Thymus (tissue), 11 donors: ENCODE measurements around the gene SSH2. TPM values are rescaled to one million over a fixed set of nuclear protein-coding genes. Genes with fewer than 3 reads are reported as not detected.
A peak's percentile ranks its signal among the peaks of the same experiment; 100 is the strongest.
"Not testable (repeated sequence)": the region's sequence is repeated elsewhere in the genome, so short reads cannot be mapped to it uniquely, and the experiment has no call there.

Experiments used
- DNase-seq, 9 donors: peaks; one replicate each; pipeline ENCODE4 v3.0.0-alpha.2; 2013; ENCODE audit warnings: low spot score in 9 of 9, low read depth in 6 of 9, missing footprints in 1 of 9
- H3K27ac ChIP-seq, 2 donors: one replicate each; pipeline ENCODE4 v1.5.1; 2013; ENCODE audit warnings: control low read depth in 1 of 2, low read depth in 1 of 2, low read length in 1 of 2, mild to moderate bottlenecking in 1 of 2, moderate library complexity in 1 of 2
- H3K27me3 ChIP-seq, 2 donors: one replicate each; pipeline ENCODE4 v1.5.1; 2013; ENCODE audit warnings: low read length in 1 of 2; ENCODE audit not compliant: control insufficient read depth in 2 of 2, insufficient read depth in 1 of 2
- H3K36me3 ChIP-seq, 2 donors: one replicate each; pipeline ENCODE4 v1.5.1; 2013; ENCODE audit warnings: low read length in 1 of 2, mild to moderate bottlenecking in 1 of 2, moderate library complexity in 1 of 2; ENCODE audit not compliant: control insufficient read depth in 2 of 2, insufficient read depth in 2 of 2
- H3K4me1 ChIP-seq, 2 donors: one replicate each; pipeline ENCODE4 v1.5.1; 2013; ENCODE audit warnings: low read length in 2 of 2; ENCODE audit not compliant: control insufficient read depth in 2 of 2, insufficient read depth in 2 of 2
- H3K4me3 ChIP-seq, 2 donors: one replicate each; pipeline ENCODE4 v1.5.1; 2013; ENCODE audit warnings: low read length in 2 of 2, control low read depth in 1 of 2, mild to moderate bottlenecking in 1 of 2
- H3K9me3 ChIP-seq, 2 donors: one replicate each; pipeline ENCODE4 v1.5.1; 2013; ENCODE audit warnings: low read length in 1 of 2, mild to moderate bottlenecking in 1 of 2; ENCODE audit not compliant: control insufficient read depth in 2 of 2, insufficient read depth in 1 of 2
- WGBS: extraction: QIAGEN DNeasy Blood & Tissue Kit; methylation state at CpG from one replicate; pipeline ENCODE4 v1.1.7; 2013; 5-methylcytosine and 5-hydroxymethylcytosine counted together
- polyA plus RNA-seq: library from polyadenylated mRNA; stranded (reverse); fragments of 200-250 nt; gene quantifications from one replicate; pipeline ENCODE4 v1.2.3, GENCODE V29; 2013
- total RNA-seq: library from RNA; stranded (reverse); fragments of 120-200 nt; gene quantifications from one replicate; pipeline ENCODE4 v1.2.4, GENCODE V29; 2013
- donor health status: healthy.

SSH2 gene
- total and polyA plus RNA-seq, 2 donors, result 25.4 to 28.5 TPM

DNA sequence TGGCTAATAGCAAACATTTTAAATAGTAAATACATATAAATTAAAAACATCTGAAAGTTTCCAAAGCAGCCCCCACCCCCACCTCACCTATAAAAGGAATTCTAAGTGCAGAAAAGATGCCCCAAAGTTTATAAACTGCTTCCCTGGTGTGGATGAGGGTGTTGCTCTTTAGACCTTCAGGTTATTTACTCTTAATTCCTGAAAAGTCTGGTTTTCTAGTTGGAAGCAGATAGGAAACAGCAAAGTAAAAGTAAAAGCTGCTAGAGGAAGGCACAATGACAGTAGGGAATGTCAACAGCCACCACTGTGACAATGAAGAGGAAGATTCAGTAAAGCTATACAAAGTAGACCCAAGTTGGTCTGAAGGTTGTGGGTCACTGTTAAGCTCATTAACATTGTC is 37.8 kb downstream of the SSH2 start:
- no peaks in the 10 kb centered on the region for H3K4me1 ChIP-seq
- H3K27me3 ChIP-seq, result no peaks in the 10 kb centered on the region
- peaks cover 0 to 7% of the 10 kb centered on the region in 2 donors for H3K36me3 ChIP-seq
- no peak for DNase-seq
- no peaks in the 10 kb centered on the region for H3K9me3 ChIP-seq
- H3K27ac ChIP-seq, result no peak overlapping the region
- no peak overlapping the region for H3K4me3 ChIP-seq

- Histone ChIP-seq H3K4me3 (no peak overlapping the region), H3K27ac (no peak overlapping the region), H3K27me3 (no peaks in the 10 kb centered on the region), H3K9me3 (no peaks in the 10 kb centered on the region), H3K4me1 (no peaks in the 10 kb centered on the region), H3K36me3 (peaks cover 0 to 7% of the 10 kb centered on the region in 2 donors)
- DNase-seq, result peak in 1 of 9 donors; percentile 30
- WGBS, result 80% methylated on average over 1 of the region's 1 CpG
Observed at GRCh38 chr17:29891131-29891530, 38.9 kb downstream of the SSH2 start.

- no peak for DNase-seq
- WGBS, result 95% methylated on average over 3 of the region's 3 CpGs
- Histone ChIP-seq H3K36me3 (peaks cover 0 to 7% of the 10 kb centered on the region in 2 donors), H3K27me3 (no peaks in the 10 kb centered on the region), H3K4me1 (no peaks in the 10 kb centered on the region), H3K9me3 (no peaks in the 10 kb centered on the region), H3K4me3 (no peak overlapping the region), H3K27ac (no peak overlapping the region)
Observed at GRCh38 chr17:29885031-29885640, 44.9 kb downstream of the SSH2 start.

DNA sequence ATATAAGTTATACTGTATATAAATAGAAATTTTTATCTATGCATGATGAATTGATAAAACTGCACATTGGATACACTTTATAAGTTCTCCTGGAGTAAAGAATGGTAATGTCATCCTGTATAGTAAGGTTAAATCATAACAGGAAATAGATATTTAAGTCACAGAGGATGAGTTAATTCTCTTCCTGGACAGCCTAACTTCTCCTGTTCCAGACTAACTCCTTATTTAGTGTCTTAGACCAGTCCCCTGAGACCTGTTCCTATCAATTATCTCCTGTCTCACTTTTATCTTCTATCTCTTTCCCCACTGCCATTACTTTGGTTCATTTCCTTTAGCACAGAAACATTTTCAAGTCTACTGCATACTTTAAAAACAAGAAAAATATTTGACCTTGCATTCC is 46.5 kb downstream of the SSH2 start:
- Histone ChIP-seq H3K4me1 (no peaks in the 10 kb centered on the region), H3K9me3 (no peaks in the 10 kb centered on the region), H3K4me3 (no peak overlapping the region), H3K27ac (no peak overlapping the region), H3K36me3 (peaks cover 0 to 3% of the 10 kb centered on the region in 2 donors), H3K27me3 (no peaks in the 10 kb centered on the region)
- no peak for DNase-seq

DNA sequence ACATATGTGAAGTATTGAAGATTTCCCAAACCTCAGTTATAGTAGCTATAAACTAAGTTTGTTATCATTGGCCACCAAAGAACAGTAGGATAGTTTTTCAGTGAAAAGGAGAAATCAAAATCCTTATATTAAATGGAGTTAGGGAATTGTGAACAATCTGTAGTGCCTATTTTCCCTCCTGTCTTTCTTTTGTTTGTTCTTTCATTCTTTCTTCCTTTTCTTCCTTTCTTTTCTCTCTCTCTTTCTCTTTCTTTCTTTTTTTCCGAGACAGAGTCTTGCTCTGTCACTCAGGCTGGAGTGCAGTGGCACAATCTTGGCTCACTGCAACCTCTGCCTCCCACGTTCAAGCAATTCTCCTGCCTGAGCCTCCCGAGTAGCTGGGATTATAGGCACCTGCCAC is 48.8 kb downstream of the SSH2 start:
- Histone ChIP-seq H3K27me3 (no peaks in the 10 kb centered on the region), H3K9me3 (no peaks in the 10 kb centered on the region), H3K4me1 (no peaks in the 10 kb centered on the region), H3K4me3 (no peak overlapping the region), H3K27ac (no peak overlapping the region), H3K36me3 (peaks cover 0 to 3% of the 10 kb centered on the region in 2 donors)
- WGBS, result 98% methylated on average over 3 of the region's 3 CpGs
- no peak for DNase-seq

DNA sequence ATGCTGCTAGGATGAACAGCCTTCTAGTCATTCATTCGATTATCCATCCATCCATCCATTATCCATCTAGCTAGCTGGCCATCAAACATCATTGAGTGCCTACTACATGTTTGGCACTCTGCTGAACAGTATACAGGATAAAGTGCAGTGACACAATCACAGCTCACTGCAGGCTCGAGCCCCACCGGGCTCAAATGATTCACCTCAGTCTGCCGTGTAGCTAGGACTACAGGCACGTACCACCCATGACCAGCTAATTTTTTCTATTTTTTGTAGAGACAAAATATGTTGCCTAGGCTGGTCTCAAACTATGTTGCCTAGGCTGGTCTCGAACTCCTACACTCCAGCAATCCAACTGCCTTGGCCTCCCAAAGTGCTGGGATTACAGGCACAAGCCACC is 50.0 kb downstream of the SSH2 start:
- Histone ChIP-seq H3K4me3 (no peak overlapping the region), H3K27me3 (no peaks in the 10 kb centered on the region), H3K9me3 (no peaks in the 10 kb centered on the region), H3K36me3 (peaks cover 0 to 3% of the 10 kb centered on the region in 2 donors), H3K4me1 (no peaks in the 10 kb centered on the region), H3K27ac (no peak overlapping the region)
- 96% methylated on average over 6 of the region's 6 CpGs for WGBS
- DNase-seq, result no peak

DNA sequence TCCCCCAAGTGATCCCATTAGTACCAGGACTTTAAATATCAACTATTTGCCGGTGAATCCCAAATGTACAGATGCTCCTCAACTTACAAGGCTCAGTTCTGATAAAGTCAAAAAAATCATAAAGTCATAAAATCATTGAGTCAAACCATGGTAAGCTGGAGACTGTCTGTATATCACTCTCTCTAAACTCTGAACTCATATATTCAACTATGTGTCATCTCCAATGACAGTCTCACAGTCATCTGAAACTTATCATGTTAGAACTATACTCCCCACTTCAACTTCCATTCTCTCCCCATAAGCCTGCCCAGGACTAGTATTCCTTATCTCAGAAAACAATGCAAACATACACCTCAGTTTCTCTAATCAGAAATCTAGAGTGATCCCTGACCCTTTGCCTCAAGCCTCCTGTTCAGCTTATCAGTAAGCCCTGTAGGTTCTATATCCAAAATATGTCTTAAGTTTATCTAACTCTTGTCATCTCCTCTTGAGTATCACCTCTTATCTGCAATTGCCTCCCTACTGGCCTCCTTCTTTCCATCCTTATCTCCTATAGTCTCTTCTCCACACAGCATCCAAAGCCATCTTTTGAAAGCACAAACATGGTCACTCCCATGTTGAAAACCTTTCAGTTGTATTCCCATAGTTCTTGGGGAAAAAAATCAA is 55.0 kb downstream of the SSH2 start:
- DNase-seq, result no peak
- H3K4me3 ChIP-seq, result no peak overlapping the region
- H3K4me1 ChIP-seq, result no peaks in the 10 kb centered on the region
- no peaks in the 10 kb centered on the region for H3K36me3 ChIP-seq
- H3K9me3 ChIP-seq, result no peaks in the 10 kb centered on the region
- H3K27me3 ChIP-seq, result no peaks in the 10 kb centered on the region
- 94% methylated on average over 1 of the region's 1 CpG for WGBS
- no peak overlapping the region for H3K27ac ChIP-seq

GRCh38 chr17:29874358-29874757 is 55.7 kb downstream of the SSH2 start:
- DNase-seq, H3K27me3 ChIP-seq, H3K36me3 ChIP-seq, H3K9me3 ChIP-seq, H3K4me1 ChIP-seq, H3K4me3 ChIP-seq, H3K27ac ChIP-seq: not testable (repeated sequence)
- 87% methylated on average over 1 of the region's 1 CpG for WGBS

DNA sequence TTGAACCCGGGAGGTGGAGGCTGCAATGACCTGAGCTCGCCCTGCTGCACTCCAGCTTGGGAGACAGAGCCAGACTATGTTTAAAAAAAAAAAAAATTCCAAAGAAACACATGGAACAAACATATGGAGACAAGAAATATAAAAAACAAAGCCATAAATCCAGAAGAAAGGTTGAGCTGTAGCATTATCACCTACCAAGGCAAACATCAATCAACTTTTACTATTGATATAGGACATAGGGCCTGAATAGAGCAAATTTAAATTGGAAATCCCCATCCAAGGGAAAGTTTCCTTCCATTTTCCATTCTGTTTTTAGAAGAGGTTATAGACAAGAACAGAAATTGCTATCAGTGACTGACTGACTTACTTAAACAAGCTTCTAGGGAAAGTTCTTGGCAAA is 56.6 kb downstream of the SSH2 start:
- DNase-seq, result no peak
- H3K4me1 ChIP-seq, result no peaks in the 10 kb centered on the region
- H3K9me3 ChIP-seq, result no peaks in the 10 kb centered on the region
- H3K27me3 ChIP-seq, result no peaks in the 10 kb centered on the region
- 96% methylated on average over 2 of the region's 2 CpGs for whole genome bisulfite sequencing
- no peak overlapping the region for H3K27ac ChIP-seq
- no peak overlapping the region for H3K4me3 ChIP-seq
- no peaks in the 10 kb centered on the region for H3K36me3 ChIP-seq
